OCI-LY7 (cell line): ENCODE measurements around the gene TM2D1. TPM values are rescaled to one million over a fixed set of nuclear protein-coding genes. Genes with fewer than 3 reads are reported as not detected.

Experiments used
- BruUV-seq: library from RNA; stranded (reverse); fragments of 400-500 nt; replicated peaks from 2 replicates; lab custom pipeline; 2021; lab: Mats Ljungman, UMichigan
- CTCF ChIA-PET: fragments of 300-600 bp; sonication (Branson Sonifier 250); formaldehyde crosslinking; loops from one replicate; lab custom pipeline; 2022; ENCODE audit warnings: antibody characterized with exemption; ENCODE audit not compliant: unreplicated experiment; lab: Charles Lee
- POLR2A ChIA-PET: fragments of 300-600 bp; sonication (Branson Sonifier 250); formaldehyde crosslinking; loops from one replicate; lab custom pipeline; 2022; ENCODE audit warnings: antibody characterized with exemption; lab: Charles Lee
- DNase-seq: peaks from one replicate; pipeline ENCODE4 v3.0.0-alpha.2; 2015; ENCODE audit warnings: low spot score
- H2AFZ ChIP-seq: fragments of 200-600 bp; sonication (generic), shearing (Covaris generic); 2 replicates; pipeline ENCODE4 v1.6.1; 2014; ENCODE audit warnings: mild to moderate bottlenecking, antibody characterized with exemption, low read length, moderate library complexity
- H3K27ac ChIP-seq: fragments of 200-600 bp; sonication (generic); 2 replicates; pipeline ENCODE4 v1.5.1; 2014; ENCODE audit warnings: mixed run types, low read depth, mild to moderate bottlenecking, moderate library complexity, low read length, inconsistent platforms; ENCODE audit not compliant: poor library complexity, severe bottlenecking
- H3K36me3 ChIP-seq: fragments of 200-600 bp; sonication (generic); 2 replicates; pipeline ENCODE4 v1.6.1; 2014; ENCODE audit warnings: mild to moderate bottlenecking, antibody characterized with exemption, low read length, moderate library complexity, mixed read lengths; ENCODE audit not compliant: insufficient read depth
- H3K4me1 ChIP-seq: fragments of 200-600 bp; sonication (generic); 2 replicates; pipeline ENCODE4 v1.5.1; 2014; ENCODE audit warnings: mild to moderate bottlenecking, low read length; ENCODE audit not compliant: insufficient read depth, poor library complexity, severe bottlenecking
- H3K4me2 ChIP-seq: fragments of 200-600 bp; sonication (generic); 2 replicates; pipeline ENCODE4 v1.6.1; 2014; ENCODE audit warnings: mild to moderate bottlenecking, low read length
- H3K4me3 ChIP-seq: fragments of 200-600 bp; sonication (generic); 2 replicates; pipeline ENCODE4 v1.5.1; 2014; ENCODE audit warnings: mild to moderate bottlenecking, low read depth, low read length; ENCODE audit not compliant: poor library complexity, severe bottlenecking
- H3K79me2 ChIP-seq: fragments of 200-600 bp; sonication (generic); 2 replicates; pipeline ENCODE4 v1.6.1; 2016; ENCODE audit warnings: low read depth, mild to moderate bottlenecking, low read length, moderate library complexity, mixed read lengths; ENCODE audit not compliant: insufficient read depth
- H3K9me2 ChIP-seq: fragments of 200-600 bp; sonication (generic); 2 replicates; pipeline ENCODE4 v1.6.1; 2016; ENCODE audit warnings: mild to moderate bottlenecking, low read length, mixed read lengths; ENCODE audit not compliant: insufficient read depth
- H3K9me3 ChIP-seq: fragments of 200-600 bp; sonication (generic); 2 replicates; pipeline ENCODE4 v1.6.1; 2014; ENCODE audit warnings: mild to moderate bottlenecking, mixed run types, low read length, mixed read lengths
- H4K20me1 ChIP-seq: fragments of 200-600 bp; sonication (generic); 2 replicates; pipeline ENCODE4 v1.6.1; 2014; ENCODE audit warnings: mild to moderate bottlenecking, antibody characterized with exemption, low read length, moderate library complexity, mixed read lengths; ENCODE audit not compliant: insufficient read depth
- EZH2phosphoT487 ChIP-seq: fragments of 200-600 bp; sonication (generic); IDR thresholded peaks from 2 replicates; pipeline ENCODE4 v1.6.1; 2018; ENCODE audit warnings: low read depth, borderline replicate concordance, mild to moderate bottlenecking, mixed run types, antibody characterized with exemption, low read length, moderate library complexity, mixed read lengths
- intact Hi-C: fragments of 100-400 bp; cut with micrococcal nuclease; formaldehyde crosslinking; loops from one replicate; pipeline ENCODE4 v1.10.0; 2022; ENCODE audit not compliant: unreplicated experiment
- total RNA-seq, 2 experiments: library from RNA; depleted of rRNA in 1 of 2; stranded (reverse); fragments of >200 nt in 1 of 2; shearing (Covaris generic) in 1 of 2; gene quantifications; 2 replicates each; pipeline ENCODE4 v1.2.3, GENCODE V29; 2014 to 2022
- TF ChIP-seq, protein P1 (sequence below): fragments of 200-600 bp; sonication (generic); conservative IDR thresholded peaks from 2 replicates; pipeline ENCODE4 v1.5.1; 2014; ENCODE audit warnings: mild to moderate bottlenecking, antibody characterized with exemption, low read length, moderate library complexity, mixed read lengths

TM2D1 gene
- total RNA-seq, 2 experiments from 2014 or later = 34.9 to 44.9 TPM

DNA sequence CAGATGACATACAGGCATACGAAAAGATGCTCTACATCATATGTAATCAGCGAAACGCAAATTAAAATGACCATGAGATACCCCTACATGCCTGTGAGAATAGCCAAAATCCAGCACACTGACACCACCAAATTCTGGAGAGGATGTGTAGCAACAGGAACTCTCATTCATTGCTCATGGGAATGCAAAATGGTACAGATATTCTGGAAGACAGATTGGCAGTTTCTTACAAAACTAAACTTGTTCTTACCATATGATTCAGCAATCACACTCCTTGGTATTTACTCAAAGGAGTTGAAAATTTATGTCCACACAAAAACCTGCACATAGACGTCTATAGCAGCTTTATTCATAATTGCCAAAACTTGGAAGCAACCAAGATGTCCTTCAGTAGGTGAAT, 52.6 kb downstream of the TM2D1 start:
- Histone ChIP-seq H3K79me2 (no peaks in the 10 kb centered on the region), H3K4me3 (no peak overlapping the region), H3K9me2 (no peaks in the 10 kb centered on the region), H3K9me3 (no peaks in the 10 kb centered on the region), H3K4me2 (no peak overlapping the region), H4K20me1 (no peaks in the 10 kb centered on the region), H3K36me3 (no peaks in the 10 kb centered on the region), H3K4me1 (no peaks in the 10 kb centered on the region), H2AFZ (no peak overlapping the region), H3K27ac (no peak overlapping the region)
- ChIA-PET CTCF (no interaction called here), POLR2A (no interaction called here)
- TF ChIP-seq, protein P1, sequence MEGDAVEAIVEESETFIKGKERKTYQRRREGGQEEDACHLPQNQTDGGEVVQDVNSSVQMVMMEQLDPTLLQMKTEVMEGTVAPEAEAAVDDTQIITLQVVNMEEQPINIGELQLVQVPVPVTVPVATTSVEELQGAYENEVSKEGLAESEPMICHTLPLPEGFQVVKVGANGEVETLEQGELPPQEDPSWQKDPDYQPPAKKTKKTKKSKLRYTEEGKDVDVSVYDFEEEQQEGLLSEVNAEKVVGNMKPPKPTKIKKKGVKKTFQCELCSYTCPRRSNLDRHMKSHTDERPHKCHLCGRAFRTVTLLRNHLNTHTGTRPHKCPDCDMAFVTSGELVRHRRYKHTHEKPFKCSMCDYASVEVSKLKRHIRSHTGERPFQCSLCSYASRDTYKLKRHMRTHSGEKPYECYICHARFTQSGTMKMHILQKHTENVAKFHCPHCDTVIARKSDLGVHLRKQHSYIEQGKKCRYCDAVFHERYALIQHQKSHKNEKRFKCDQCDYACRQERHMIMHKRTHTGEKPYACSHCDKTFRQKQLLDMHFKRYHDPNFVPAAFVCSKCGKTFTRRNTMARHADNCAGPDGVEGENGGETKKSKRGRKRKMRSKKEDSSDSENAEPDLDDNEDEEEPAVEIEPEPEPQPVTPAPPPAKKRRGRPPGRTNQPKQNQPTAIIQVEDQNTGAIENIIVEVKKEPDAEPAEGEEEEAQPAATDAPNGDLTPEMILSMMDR = no peak
- TF ChIP-seq EZH2phosphoT487 = no peak
- no peak for DNase-seq
- intact Hi-C loops = no loop called here
- no TSS peak for BruUV-seq

GRCh38 chr1:61670445-61670844, 54.5 kb downstream of the TM2D1 start:
- DNase-seq = no peak
- no peak overlapping the region for H2AFZ ChIP-seq
- H4K20me1 ChIP-seq = no peaks in the 10 kb centered on the region
- intact Hi-C loops = no loop called here
- H3K79me2 ChIP-seq = no peaks in the 10 kb centered on the region
- no peak overlapping the region for H3K27ac ChIP-seq
- H3K4me1 ChIP-seq = no peaks in the 10 kb centered on the region
- H3K4me3 ChIP-seq = no peak overlapping the region
- POLR2A ChIA-PET = interaction anchor here (0.6 kb wide), 1 partner anchor 752 kb away, joined by 3 read pairs; no protein-coding TSS in a partner anchor
- no peaks in the 10 kb centered on the region for H3K9me2 ChIP-seq
- BruUV-seq = no TSS peak
- H3K4me2 ChIP-seq = no peak overlapping the region
- CTCF ChIA-PET = no interaction called here
- TF ChIP-seq, protein P1 = no peak
- no peak for TF ChIP-seq EZH2phosphoT487
- no peaks in the 10 kb centered on the region for H3K36me3 ChIP-seq
- no peaks in the 10 kb centered on the region for H3K9me3 ChIP-seq

DNA sequence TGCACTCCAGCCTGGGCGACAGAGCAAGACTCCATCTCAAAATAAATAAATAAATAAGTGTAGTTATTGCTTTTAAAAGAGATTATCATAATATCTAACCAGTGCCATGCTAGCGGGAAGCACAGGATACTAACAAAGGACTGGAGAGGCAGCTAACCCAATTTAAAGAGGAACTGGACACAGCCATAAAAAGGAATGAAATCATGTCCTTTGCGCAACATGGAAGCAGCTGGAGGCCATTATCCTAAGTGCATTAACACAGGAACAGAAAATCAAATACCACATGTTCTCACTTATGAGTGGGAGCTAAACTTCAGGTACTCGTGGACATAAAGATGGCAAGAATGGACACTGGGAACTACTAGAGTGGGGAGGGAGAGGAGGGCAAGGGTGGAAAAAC, 54.9 kb downstream of the TM2D1 start:
- no peaks in the 10 kb centered on the region for H4K20me1 ChIP-seq
- ChIA-PET CTCF (no interaction called here), POLR2A (no interaction called here)
- BruUV-seq = no TSS peak
- no peaks in the 10 kb centered on the region for H3K9me3 ChIP-seq
- no peak overlapping the region for H3K27ac ChIP-seq
- H3K36me3 ChIP-seq = no peaks in the 10 kb centered on the region
- no peak overlapping the region for H3K4me2 ChIP-seq
- TF ChIP-seq EZH2phosphoT487 = no peak
- TF ChIP-seq, protein P1 = no peak
- H3K9me2 ChIP-seq = no peaks in the 10 kb centered on the region
- no peak overlapping the region for H2AFZ ChIP-seq
- H3K79me2 ChIP-seq = no peaks in the 10 kb centered on the region
- H3K4me1 ChIP-seq = no peaks in the 10 kb centered on the region
- no peak for DNase-seq
- intact Hi-C loops = no loop called here
- no peak overlapping the region for H3K4me3 ChIP-seq
